OCI-LY7 (cell line): ENCODE data around the gene ERP44. TPM values are rescaled to one million over a fixed set of nuclear protein-coding genes. Genes with fewer than 3 reads are reported as not detected.

Source experiments
- BruUV-seq: library from RNA; stranded (reverse); fragments of 400-500 nt; replicated peaks from 2 replicates; lab custom pipeline; 2021; lab: Mats Ljungman, UMichigan
- CTCF ChIA-PET: fragments of 300-600 bp; sonication (Branson Sonifier 250); formaldehyde crosslinking; loops from one replicate; lab custom pipeline; 2022; ENCODE audit warnings: antibody characterized with exemption; ENCODE audit not compliant: unreplicated experiment; lab: Charles Lee
- POLR2A ChIA-PET: fragments of 300-600 bp; sonication (Branson Sonifier 250); formaldehyde crosslinking; loops from one replicate; lab custom pipeline; 2022; ENCODE audit warnings: antibody characterized with exemption; lab: Charles Lee
- DNase-seq: peaks from one replicate; pipeline ENCODE4 v3.0.0-alpha.2; 2015; ENCODE audit warnings: low spot score
- H2AFZ ChIP-seq: fragments of 200-600 bp; sonication (generic), shearing (Covaris generic); 2 replicates; pipeline ENCODE4 v1.6.1; 2014; ENCODE audit warnings: mild to moderate bottlenecking, antibody characterized with exemption, low read length, moderate library complexity
- H3K27ac ChIP-seq: fragments of 200-600 bp; sonication (generic); 2 replicates; pipeline ENCODE4 v1.5.1; 2014; ENCODE audit warnings: mixed run types, low read depth, mild to moderate bottlenecking, moderate library complexity, low read length, inconsistent platforms; ENCODE audit not compliant: poor library complexity, severe bottlenecking
- H3K36me3 ChIP-seq: fragments of 200-600 bp; sonication (generic); 2 replicates; pipeline ENCODE4 v1.6.1; 2014; ENCODE audit warnings: mild to moderate bottlenecking, antibody characterized with exemption, low read length, moderate library complexity, mixed read lengths; ENCODE audit not compliant: insufficient read depth
- H3K4me1 ChIP-seq: fragments of 200-600 bp; sonication (generic); 2 replicates; pipeline ENCODE4 v1.5.1; 2014; ENCODE audit warnings: mild to moderate bottlenecking, low read length; ENCODE audit not compliant: insufficient read depth, poor library complexity, severe bottlenecking
- H3K4me2 ChIP-seq: fragments of 200-600 bp; sonication (generic); 2 replicates; pipeline ENCODE4 v1.6.1; 2014; ENCODE audit warnings: mild to moderate bottlenecking, low read length
- H3K4me3 ChIP-seq: fragments of 200-600 bp; sonication (generic); 2 replicates; pipeline ENCODE4 v1.5.1; 2014; ENCODE audit warnings: mild to moderate bottlenecking, low read depth, low read length; ENCODE audit not compliant: poor library complexity, severe bottlenecking
- H3K79me2 ChIP-seq: fragments of 200-600 bp; sonication (generic); 2 replicates; pipeline ENCODE4 v1.6.1; 2016; ENCODE audit warnings: low read depth, mild to moderate bottlenecking, low read length, moderate library complexity, mixed read lengths; ENCODE audit not compliant: insufficient read depth
- H3K9me2 ChIP-seq: fragments of 200-600 bp; sonication (generic); 2 replicates; pipeline ENCODE4 v1.6.1; 2016; ENCODE audit warnings: mild to moderate bottlenecking, low read length, mixed read lengths; ENCODE audit not compliant: insufficient read depth
- H3K9me3 ChIP-seq: fragments of 200-600 bp; sonication (generic); 2 replicates; pipeline ENCODE4 v1.6.1; 2014; ENCODE audit warnings: mild to moderate bottlenecking, mixed run types, low read length, mixed read lengths
- H4K20me1 ChIP-seq: fragments of 200-600 bp; sonication (generic); 2 replicates; pipeline ENCODE4 v1.6.1; 2014; ENCODE audit warnings: mild to moderate bottlenecking, antibody characterized with exemption, low read length, moderate library complexity, mixed read lengths; ENCODE audit not compliant: insufficient read depth
- CTCF ChIP-seq: fragments of 200-600 bp; sonication (generic); conservative IDR thresholded peaks from 2 replicates; pipeline ENCODE4 v1.5.1; 2014; ENCODE audit warnings: mild to moderate bottlenecking, antibody characterized with exemption, low read length, moderate library complexity, mixed read lengths
- EZH2phosphoT487 ChIP-seq: fragments of 200-600 bp; sonication (generic); IDR thresholded peaks from 2 replicates; pipeline ENCODE4 v1.6.1; 2018; ENCODE audit warnings: low read depth, borderline replicate concordance, mild to moderate bottlenecking, mixed run types, antibody characterized with exemption, low read length, moderate library complexity, mixed read lengths
- intact Hi-C: fragments of 100-400 bp; cut with micrococcal nuclease; formaldehyde crosslinking; loops from one replicate; pipeline ENCODE4 v1.10.0; 2022; ENCODE audit not compliant: unreplicated experiment
- total RNA-seq, 2 experiments: library from RNA; depleted of rRNA in 1 of 2; stranded (reverse); fragments of >200 nt in 1 of 2; shearing (Covaris generic) in 1 of 2; gene quantifications; 2 replicates each; pipeline ENCODE4 v1.2.3, GENCODE V29; 2014 to 2022

The ERP44 gene
- total RNA-seq, 2 experiments from 2014 or later: 19.3 to 28.1 TPM

GRCh38 chr9:100038472-100038871 is 60.3 kb downstream of the ERP44 start:
- POLR2A ChIA-PET: interaction anchor here (0.5 to 1.4 kb wide), 2 partner anchors 42 to 60 kb away, joined by 3 read pairs; partner anchors contain the start of genes ERP44 and INVS
- Histone ChIP-seq H3K27ac (no peak overlapping the region), H3K4me3 (no peak overlapping the region), H2AFZ (no peak overlapping the region), H3K36me3 (peaks cover 91% of the 10 kb centered on the region), H3K9me3 (peaks cover 27% of the 10 kb centered on the region), H3K79me2 (peaks cover 84% of the 10 kb centered on the region), H3K4me2 (no peak overlapping the region), H3K4me1 (no peaks in the 10 kb centered on the region), H3K9me2 (no peaks in the 10 kb centered on the region), H4K20me1 (no peaks in the 10 kb centered on the region)
- no TSS peak for BruUV-seq
- TF ChIP-seq EZH2phosphoT487 (no peak), CTCF (no peak)
- intact Hi-C loops: no loop called here
- no peak for DNase-seq
- CTCF ChIA-PET: no interaction called here

- H3K36me3 ChIP-seq: peaks cover 94% of the 10 kb centered on the region
- TF ChIP-seq EZH2phosphoT487 (no peak), CTCF (no peak)
- no peak overlapping the region for H3K27ac ChIP-seq
- peaks cover 77% of the 10 kb centered on the region for H3K79me2 ChIP-seq
- no peak overlapping the region for H2AFZ ChIP-seq
- POLR2A ChIA-PET: no interaction called here
- peaks cover 41% of the 10 kb centered on the region for H3K9me3 ChIP-seq
- intact Hi-C loops: no loop called here
- no peak for DNase-seq
- H3K4me2 ChIP-seq: no peak overlapping the region
- H4K20me1 ChIP-seq: no peaks in the 10 kb centered on the region
- no peak overlapping the region for H3K4me3 ChIP-seq
- TSS peak; percentile 16 for BruUV-seq
- CTCF ChIA-PET: no interaction called here
- H3K9me2 ChIP-seq: no peaks in the 10 kb centered on the region
- peaks cover 5% of the 10 kb centered on the region for H3K4me1 ChIP-seq
Observed at GRCh38 chr9:100033877-100034551, 64.8 kb downstream of the ERP44 start.

GRCh38 chr9:100030548-100030947 is 68.3 kb downstream of the ERP44 start:
- Histone ChIP-seq H3K4me1 (peaks cover 23% of the 10 kb centered on the region), H3K9me3 (peaks cover 34% of the 10 kb centered on the region), H3K79me2 (peaks cover 79% of the 10 kb centered on the region), H2AFZ (no peak overlapping the region), H3K27ac (no peak overlapping the region), H3K36me3 (peaks cover 77% of the 10 kb centered on the region), H3K9me2 (no peaks in the 10 kb centered on the region), H3K4me3 (no peak overlapping the region), H3K4me2 (no peak overlapping the region), H4K20me1 (no peaks in the 10 kb centered on the region; the same call in 1 of the 2 replicates)
- POLR2A ChIA-PET: interaction anchor here (0.6 to 1.2 kb wide), 3 partner anchors 57 to 205 kb away, joined by 3 to 4 read pairs (median 3); no protein-coding TSS in a partner anchor
- intact Hi-C loops: no loop called here
- TF ChIP-seq EZH2phosphoT487 (no peak), CTCF (no peak)
- BruUV-seq: no TSS peak
- no peak for DNase-seq
- CTCF ChIA-PET: no interaction called here
